ENCODE data around the gene TTC5. TPM values are rescaled to one million over a fixed set of nuclear protein-coding genes. Genes with fewer than 3 reads are reported as not detected.

The TTC5 gene
- total RNA-seq, 1 donor from 2014 or later, result 12.0 TPM

- Histone ChIP-seq H3K27me3 (ENCODE audit: low read depth) (no peaks in the 10 kb centered on the region), H3K4me1 (peaks cover 55% of the 10 kb centered on the region), H3K9me3 (replicated peaks) (no peaks in the 10 kb centered on the region), H3K36me3 (peaks cover 42% of the 10 kb centered on the region), H3K4me3 (no peak overlapping the region), H3K27ac (replicated peaks) (no peak overlapping the region)
- no peak for TF ChIP-seq CTCF (IDR thresholded peaks at IDR 0.05; ENCODE audit: borderline replicate concordance)
- intact Hi-C loops (cut with micrococcal nuclease), result loop anchor here (5.0 kb wide), 1 partner anchor 284 kb away; no protein-coding TSS in a partner anchor
- DNase-seq, result no peak
These were observed 23.0 kb upstream of the TTC5 start for GRCh38 chr14:20328705-20329104.

- Histone ChIP-seq H3K36me3 (peaks cover 57% of the 10 kb centered on the region), H3K27me3 (ENCODE audit: low read depth) (no peaks in the 10 kb centered on the region), H3K4me3 (no peak overlapping the region), H3K9me3 (replicated peaks) (no peaks in the 10 kb centered on the region), H3K4me1 (peaks cover 42% of the 10 kb centered on the region), H3K27ac (replicated peaks) (peak overlapping the region; percentile 30)
- DNase-seq, result no peak
- peak; percentile 84 for TF ChIP-seq CTCF (IDR thresholded peaks at IDR 0.05; ENCODE audit: borderline replicate concordance)
- intact Hi-C loops (cut with micrococcal nuclease), result loop anchor here (5.0 kb wide), 1 partner anchor 285 kb away; no protein-coding TSS in a partner anchor
These were observed 21.5 kb upstream of the TTC5 start for GRCh38 chr14:20327005-20327869.

- Histone ChIP-seq H3K4me3 (no peak overlapping the region), H3K9me3 (replicated peaks) (no peaks in the 10 kb centered on the region), H3K27ac (replicated peaks) (no peak overlapping the region), H3K36me3 (peaks cover 95% of the 10 kb centered on the region), H3K4me1 (peaks cover 6% of the 10 kb centered on the region), H3K27me3 (ENCODE audit: low read depth) (no peaks in the 10 kb centered on the region)
- DNase-seq, result no peak
- intact Hi-C loops (cut with micrococcal nuclease), result no loop called here
- no peak for TF ChIP-seq CTCF (IDR thresholded peaks at IDR 0.05; ENCODE audit: borderline replicate concordance)
These were observed 12.0 kb upstream of the TTC5 start for GRCh38 chr14:20317720-20318119.

GRCh38 chr14:20314026-20314425 lies 8.3 kb upstream of the TTC5 start:
- Histone ChIP-seq H3K36me3 (peaks cover 75% of the 10 kb centered on the region), H3K27ac (replicated peaks) (no peak overlapping the region), H3K9me3 (replicated peaks) (no peaks in the 10 kb centered on the region), H3K27me3 (ENCODE audit: low read depth) (no peaks in the 10 kb centered on the region), H3K4me3 (no peak overlapping the region), H3K4me1 (no peaks in the 10 kb centered on the region)
- intact Hi-C loops (cut with micrococcal nuclease), result no loop called here
- TF ChIP-seq CTCF (IDR thresholded peaks at IDR 0.05; ENCODE audit: borderline replicate concordance), result no peak
- no peak for DNase-seq

GRCh38 chr14:20306079-20306423 lies 300 bp upstream of the TTC5 start:
- H3K4me1 ChIP-seq, result peaks cover 22% of the 10 kb centered on the region
- H3K27ac ChIP-seq (replicated peaks), result no peak overlapping the region
- TF ChIP-seq CTCF (IDR thresholded peaks at IDR 0.05; ENCODE audit: borderline replicate concordance), result no peak
- no peaks in the 10 kb centered on the region for H3K27me3 ChIP-seq (ENCODE audit: low read depth)
- H3K9me3 ChIP-seq (replicated peaks), result no peaks in the 10 kb centered on the region
- H3K4me3 ChIP-seq, result peak overlapping the region; percentile 85
- no peak for DNase-seq
- intact Hi-C loops (cut with micrococcal nuclease), result no loop called here
- H3K36me3 ChIP-seq, result peaks cover 10% of the 10 kb centered on the region

Measured in left ventricle myocardium inferior (tissue), 1 donor.